NCI-H2107 treated with DMSO at 0.1 percent for 48 hours (cell line): ENCODE measurements around the gene HMGB2.
A peak's percentile ranks its signal among the peaks of the same experiment; 100 is the strongest.

Experiments
- DNase-seq: peaks from one replicate; lab custom pipeline; 2025; ENCODE audit not compliant: unreplicated experiment; lab: John Stamatoyannopoulos, UW

The HMGB2 gene

GRCh38 chr4:173334085-173334890, at the start of gene HMGB2:
HMGB2 (minus strand) TSS chr4:173334358; CDS start chr4:173333649, 709 bp downstream.
- peak; percentile 95 for DNase-seq

- no peak for DNase-seq
Observed at GRCh38 chr4:173382349-173382748, 48.2 kb upstream of the HMGB2 start.

- DNase-seq = no peak
Observed at GRCh38 chr4:173381610-173382009, 47.5 kb upstream of the HMGB2 start.

GRCh38 chr4:173380987-173381386, 46.8 kb upstream of the HMGB2 start:
- no peak for DNase-seq

- DNase-seq = no peak
Observed at GRCh38 chr4:173379929-173380328, 45.8 kb upstream of the HMGB2 start.

- no peak for DNase-seq
Observed at GRCh38 chr4:173374588-173374987, 40.4 kb upstream of the HMGB2 start.

GRCh38 chr4:173371292-173372192, 37.4 kb upstream of the HMGB2 start:
- no peak for DNase-seq

- DNase-seq = peak; percentile 89
Observed at GRCh38 chr4:173370477-173371291, 36.5 kb upstream of the HMGB2 start, which contains the start of gene SAP30. SAP30 (plus strand) TSS chr4:173370954; CDS start chr4:173371183, 229 bp downstream.

- no peak for DNase-seq
Observed at GRCh38 chr4:173370130-173370476, 35.9 kb upstream of the HMGB2 start.

- no peak for DNase-seq
Observed at GRCh38 chr4:173367946-173368345, 33.8 kb upstream of the HMGB2 start.

GRCh38 chr4:173367285-173367684, 33.1 kb upstream of the HMGB2 start:
- DNase-seq = no peak

GRCh38 chr4:173365359-173365996, 31.3 kb upstream of the HMGB2 start:
- DNase-seq = no peak

- no peak for DNase-seq
Observed at GRCh38 chr4:173362666-173363065, 28.5 kb upstream of the HMGB2 start.

- DNase-seq = no peak
Observed at GRCh38 chr4:173360587-173361221, 26.5 kb upstream of the HMGB2 start.

- peak; percentile 47 for DNase-seq
Observed at GRCh38 chr4:173357939-173358338, 23.8 kb upstream of the HMGB2 start.

GRCh38 chr4:173347467-173347866, 13.3 kb upstream of the HMGB2 start:
- DNase-seq = no peak

- no peak for DNase-seq
Observed at GRCh38 chr4:173346074-173346473, 11.9 kb upstream of the HMGB2 start.

- DNase-seq = no peak
Observed at GRCh38 chr4:173345648-173346047, 11.5 kb upstream of the HMGB2 start.

GRCh38 chr4:173343832-173344397, 9.8 kb upstream of the HMGB2 start:
- DNase-seq = no peak

- DNase-seq = no peak
Observed at GRCh38 chr4:173337463-173337862, 3.3 kb upstream of the HMGB2 start.
